Panc1 (cell line): ENCODE data around the gene ABCA8. TPM values are rescaled to one million over a fixed set of nuclear protein-coding genes. Genes with fewer than 3 reads are reported as not detected.

Experiments
- ATAC-seq: fragments of 200-7000 bp; cut with Tn5 transposase; 2 replicates; pipeline ENCODE4 v1.9.1; 2020; ENCODE audit warnings: mild to moderate bottlenecking, moderate library complexity
- BruUV-seq: library from RNA; stranded (reverse); fragments of 400-500 nt; replicated peaks from 2 replicates; lab custom pipeline; 2021; lab: Mats Ljungman, UMichigan
- CTCF ChIA-PET: fragments of 300-600 bp; sonication (Branson Sonifier 250); formaldehyde crosslinking; loops from one replicate; lab custom pipeline; 2022; ENCODE audit warnings: antibody characterized with exemption; lab: Charles Lee
- POLR2A ChIA-PET: fragments of 300-600 bp; sonication (Branson Sonifier 250); formaldehyde crosslinking; loops from one replicate; lab custom pipeline; 2022; ENCODE audit warnings: antibody characterized with exemption; lab: Charles Lee
- DNase-seq: peaks from one replicate; pipeline ENCODE4 v3.0.0-alpha.2; 2010; ENCODE audit warnings: low read depth, low spot score
- H3K27ac ChIP-seq: 2 replicates; pipeline ENCODE4 v1.5.1; 2011; ENCODE audit warnings: mild to moderate bottlenecking, low read length, inconsistent platforms
- H3K27me3 ChIP-seq: fragments of 200-500 bp; sonication (Bioruptor generic); 2 replicates; pipeline ENCODE4 v1.6.0; 2014; ENCODE audit warnings: low read length, inconsistent platforms; ENCODE audit not compliant: control insufficient read depth, insufficient read depth
- H3K36me3 ChIP-seq: fragments of 200-500 bp; sonication (Bioruptor generic); 2 replicates; pipeline ENCODE4 v1.5.1; 2014; ENCODE audit warnings: inconsistent platforms, mild to moderate bottlenecking, low read length, moderate library complexity; ENCODE audit not compliant: control insufficient read depth, insufficient read depth
- H3K4me1 ChIP-seq: 2 replicates; pipeline ENCODE4 v1.5.1; 2011; ENCODE audit warnings: inconsistent platforms, mild to moderate bottlenecking, low read length, moderate library complexity; ENCODE audit not compliant: control insufficient read depth, insufficient read depth
- H3K4me3 ChIP-seq, 2 experiments: 2 replicates each; pipeline ENCODE4 v1.5.1; 2011 to 2012; ENCODE audit warnings: low read depth in 2 of 2, low read length in 2 of 2, mild to moderate bottlenecking in 2 of 2, inconsistent platforms in 1 of 2, moderate library complexity in 1 of 2
- H3K9me3 ChIP-seq: fragments of 200-500 bp; sonication (Bioruptor generic); 2 replicates; pipeline ENCODE4 v1.5.1; 2014; ENCODE audit warnings: low read depth, mild to moderate bottlenecking, inconsistent platforms, low read length, moderate library complexity; ENCODE audit not compliant: control insufficient read depth, insufficient read depth
- POLR2AphosphoS5 ChIP-seq: IDR thresholded peaks from 2 replicates; pipeline ENCODE4 v1.6.1; 2012; ENCODE audit warnings: mild to moderate bottlenecking, low read depth, low read length, moderate library complexity
- SIN3A ChIP-seq: IDR thresholded peaks from 2 replicates; pipeline ENCODE4 v1.6.1; 2012; ENCODE audit warnings: low read depth, mild to moderate bottlenecking, low read length, moderate library complexity, borderline replicate concordance; ENCODE audit not compliant: insufficient read depth
- TCF7L2 ChIP-seq: IDR thresholded peaks from 2 replicates; pipeline ENCODE4 v1.6.1; 2011; ENCODE audit warnings: mild to moderate bottlenecking, low read depth, low read length, inconsistent platforms
- in situ Hi-C: cut with HindIII; loops from 2 replicates; pipeline ENCODE4 v1.10.0; 2016; ENCODE audit warnings: low sequenced_read_pairs, low pct_unique_long_range_greater_than_20kb
- intact Hi-C: fragments of 100-400 bp; cut with micrococcal nuclease; formaldehyde crosslinking; loops from one replicate; pipeline ENCODE4 v1.10.0; 2022; ENCODE audit not compliant: unreplicated experiment
- total RNA-seq: library from RNA; stranded (reverse); gene quantifications from one replicate; pipeline ENCODE4 v1.2.1, GENCODE V29; 2021; ENCODE audit not compliant: unreplicated experiment
- TF ChIP-seq, protein P1 (sequence below), 2 experiments: IDR thresholded peaks; 2 replicates each; pipeline ENCODE4 v1.6.1; 2011 to 2012; ENCODE audit warnings: low read depth in 2 of 2, control low read depth in 1 of 2, low read length in 1 of 2, mild to moderate bottlenecking in 1 of 2, moderate library complexity in 1 of 2; ENCODE audit not compliant: insufficient read depth in 1 of 2
- TF ChIP-seq, protein P2 (sequence below): fragments of 450-650 bp; IDR thresholded peaks from 2 replicates; pipeline ENCODE4 v1.5.1; 2017; ENCODE audit warnings: mild to moderate bottlenecking

ABCA8 gene
- total RNA-seq, 1 experiment from 2014 or later, result 0.23 TPM

DNA sequence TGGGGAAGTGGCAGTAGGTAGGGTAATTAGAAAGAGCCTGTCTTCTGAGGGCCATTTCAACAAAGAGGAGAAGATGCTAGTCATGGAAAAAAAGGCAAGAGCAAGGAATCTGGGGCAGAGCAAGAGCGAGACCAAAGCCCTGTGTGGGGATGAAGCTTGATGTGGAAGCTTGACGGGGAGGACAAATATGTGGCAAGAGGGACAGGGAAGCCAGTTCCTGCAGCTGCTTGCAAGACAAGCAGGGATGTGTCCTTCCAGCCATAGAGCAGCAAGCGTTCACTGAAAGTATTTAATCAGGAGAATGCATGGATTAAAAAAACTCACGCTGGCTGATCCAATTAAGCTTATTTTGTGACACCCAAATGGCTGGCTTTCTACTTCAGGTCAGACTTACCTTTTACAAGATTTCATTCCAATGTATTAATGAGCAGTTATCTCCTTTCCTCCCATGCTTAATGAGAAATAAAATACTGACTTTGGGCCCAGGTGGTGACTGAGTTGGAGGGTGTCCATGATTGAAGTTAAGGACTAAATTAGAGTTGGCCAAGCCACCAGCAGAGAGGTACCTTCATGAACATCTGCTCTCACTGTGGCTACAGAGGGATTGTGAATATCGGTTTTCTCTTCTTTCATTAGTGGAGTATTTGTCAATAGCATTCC lies 76.8 kb downstream of the ABCA8 start:
- no TSS peak for BruUV-seq
- intact Hi-C loops, result no loop called here
- no peak for DNase-seq
- no peaks in the 10 kb centered on the region for H3K4me1 ChIP-seq
- no peak overlapping the region for H3K27ac ChIP-seq
- no peaks in the 10 kb centered on the region for H3K27me3 ChIP-seq
- no peak for ATAC-seq
- H3K9me3 ChIP-seq, result no peaks in the 10 kb centered on the region
- H3K4me3 ChIP-seq, result no peak overlapping the region
- POLR2A ChIA-PET, result no interaction called here
- CTCF ChIA-PET, result no interaction called here
- H3K36me3 ChIP-seq, result no peaks in the 10 kb centered on the region
- no peak for TF ChIP-seq SIN3A
- TF ChIP-seq, protein P1, sequence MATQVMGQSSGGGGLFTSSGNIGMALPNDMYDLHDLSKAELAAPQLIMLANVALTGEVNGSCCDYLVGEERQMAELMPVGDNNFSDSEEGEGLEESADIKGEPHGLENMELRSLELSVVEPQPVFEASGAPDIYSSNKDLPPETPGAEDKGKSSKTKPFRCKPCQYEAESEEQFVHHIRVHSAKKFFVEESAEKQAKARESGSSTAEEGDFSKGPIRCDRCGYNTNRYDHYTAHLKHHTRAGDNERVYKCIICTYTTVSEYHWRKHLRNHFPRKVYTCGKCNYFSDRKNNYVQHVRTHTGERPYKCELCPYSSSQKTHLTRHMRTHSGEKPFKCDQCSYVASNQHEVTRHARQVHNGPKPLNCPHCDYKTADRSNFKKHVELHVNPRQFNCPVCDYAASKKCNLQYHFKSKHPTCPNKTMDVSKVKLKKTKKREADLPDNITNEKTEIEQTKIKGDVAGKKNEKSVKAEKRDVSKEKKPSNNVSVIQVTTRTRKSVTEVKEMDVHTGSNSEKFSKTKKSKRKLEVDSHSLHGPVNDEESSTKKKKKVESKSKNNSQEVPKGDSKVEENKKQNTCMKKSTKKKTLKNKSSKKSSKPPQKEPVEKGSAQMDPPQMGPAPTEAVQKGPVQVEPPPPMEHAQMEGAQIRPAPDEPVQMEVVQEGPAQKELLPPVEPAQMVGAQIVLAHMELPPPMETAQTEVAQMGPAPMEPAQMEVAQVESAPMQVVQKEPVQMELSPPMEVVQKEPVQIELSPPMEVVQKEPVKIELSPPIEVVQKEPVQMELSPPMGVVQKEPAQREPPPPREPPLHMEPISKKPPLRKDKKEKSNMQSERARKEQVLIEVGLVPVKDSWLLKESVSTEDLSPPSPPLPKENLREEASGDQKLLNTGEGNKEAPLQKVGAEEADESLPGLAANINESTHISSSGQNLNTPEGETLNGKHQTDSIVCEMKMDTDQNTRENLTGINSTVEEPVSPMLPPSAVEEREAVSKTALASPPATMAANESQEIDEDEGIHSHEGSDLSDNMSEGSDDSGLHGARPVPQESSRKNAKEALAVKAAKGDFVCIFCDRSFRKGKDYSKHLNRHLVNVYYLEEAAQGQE (IDR thresholded peaks at IDR 0.05; ENCODE audit: insufficient read depth in 1 of 2, low read depth in 2 of 2, low read length in 1 of 2), result no peak
- TF ChIP-seq TCF7L2, result no peak
- TF ChIP-seq, protein P2, sequence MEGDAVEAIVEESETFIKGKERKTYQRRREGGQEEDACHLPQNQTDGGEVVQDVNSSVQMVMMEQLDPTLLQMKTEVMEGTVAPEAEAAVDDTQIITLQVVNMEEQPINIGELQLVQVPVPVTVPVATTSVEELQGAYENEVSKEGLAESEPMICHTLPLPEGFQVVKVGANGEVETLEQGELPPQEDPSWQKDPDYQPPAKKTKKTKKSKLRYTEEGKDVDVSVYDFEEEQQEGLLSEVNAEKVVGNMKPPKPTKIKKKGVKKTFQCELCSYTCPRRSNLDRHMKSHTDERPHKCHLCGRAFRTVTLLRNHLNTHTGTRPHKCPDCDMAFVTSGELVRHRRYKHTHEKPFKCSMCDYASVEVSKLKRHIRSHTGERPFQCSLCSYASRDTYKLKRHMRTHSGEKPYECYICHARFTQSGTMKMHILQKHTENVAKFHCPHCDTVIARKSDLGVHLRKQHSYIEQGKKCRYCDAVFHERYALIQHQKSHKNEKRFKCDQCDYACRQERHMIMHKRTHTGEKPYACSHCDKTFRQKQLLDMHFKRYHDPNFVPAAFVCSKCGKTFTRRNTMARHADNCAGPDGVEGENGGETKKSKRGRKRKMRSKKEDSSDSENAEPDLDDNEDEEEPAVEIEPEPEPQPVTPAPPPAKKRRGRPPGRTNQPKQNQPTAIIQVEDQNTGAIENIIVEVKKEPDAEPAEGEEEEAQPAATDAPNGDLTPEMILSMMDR, result no peak
- TF ChIP-seq POLR2AphosphoS5, result no peak
- in situ Hi-C loops, result no loop called here

DNA sequence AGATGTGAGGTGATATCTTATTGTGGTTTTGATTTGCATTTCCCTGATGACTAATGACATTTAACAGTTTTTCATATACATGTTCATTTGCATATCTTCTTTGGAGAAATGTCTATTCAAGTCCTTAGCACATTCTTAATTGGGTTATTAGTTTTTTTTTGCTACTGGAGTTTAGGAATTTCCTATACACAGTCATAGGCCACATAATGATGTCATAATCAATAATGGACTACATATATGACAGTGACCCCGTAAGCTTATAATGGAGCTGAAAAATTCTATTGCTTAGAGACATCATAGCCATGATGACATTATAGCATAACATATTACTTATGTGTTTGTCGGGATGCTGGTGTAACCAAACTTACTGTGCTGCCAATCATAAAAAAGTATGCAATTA lies 83.7 kb downstream of the ABCA8 start:
- ATAC-seq, result no peak
- H3K9me3 ChIP-seq, result no peaks in the 10 kb centered on the region
- no peak for DNase-seq
- no TSS peak for BruUV-seq
- no peak overlapping the region for H3K4me3 ChIP-seq
- TF ChIP-seq, protein P1 (IDR thresholded peaks at IDR 0.05; ENCODE audit: insufficient read depth in 1 of 2, low read depth in 2 of 2, low read length in 1 of 2), result no peak
- no peak for TF ChIP-seq SIN3A
- TF ChIP-seq TCF7L2, result no peak
- TF ChIP-seq, protein P2, result no peak
- no peaks in the 10 kb centered on the region for H3K27me3 ChIP-seq
- intact Hi-C loops, result no loop called here
- CTCF ChIA-PET, result no interaction called here
- POLR2A ChIA-PET, result no interaction called here
- no peak overlapping the region for H3K27ac ChIP-seq
- H3K36me3 ChIP-seq, result no peaks in the 10 kb centered on the region; the same call in 1 of the 2 replicates
- in situ Hi-C loops, result no loop called here
- H3K4me1 ChIP-seq, result no peaks in the 10 kb centered on the region
